NB4 (cell line): Measurements from ENCODE around the gene RCAN2.

Experiments
- DNase-seq: peaks from one replicate; pipeline ENCODE4 v3.0.0; 2010; ENCODE audit warnings: low read depth
- H3K4me3 ChIP-seq: one replicate; pipeline ENCODE4 v1.5.1; 2011; ENCODE audit warnings: mild to moderate bottlenecking, low read depth, low read length, moderate library complexity
- CTCF ChIP-seq: IDR thresholded peaks from one replicate; pipeline ENCODE4 v1.5.1; 2012; ENCODE audit warnings: low read depth, low read length
- MAX ChIP-seq: IDR thresholded peaks from 2 replicates; pipeline ENCODE4 v1.6.1; 2011; ENCODE audit warnings: low read depth, low read length
- MYC ChIP-seq: IDR thresholded peaks from 2 replicates; pipeline ENCODE4 v1.6.1; 2011; ENCODE audit warnings: low read depth, low read length
- POLR2A ChIP-seq: IDR thresholded peaks from 2 replicates; pipeline ENCODE4 v1.6.1; 2011; ENCODE audit warnings: mild to moderate bottlenecking; ENCODE audit not compliant: insufficient read length; ENCODE audit errors: extremely low read depth

The RCAN2 gene

GRCh38 chr6:46262928-46263706 lies 228.1 kb downstream of the RCAN2 start:
- H3K4me3 ChIP-seq, result no peak overlapping the region
- DNase-seq, result no peak
- TF ChIP-seq CTCF, result no peak
- no peak for TF ChIP-seq POLR2A
- TF ChIP-seq MAX, result no peak
- no peak for TF ChIP-seq MYC

GRCh38 chr6:46258249-46258648 lies 233.0 kb downstream of the RCAN2 start:
- no peak for DNase-seq
- H3K4me3 ChIP-seq, result no peak overlapping the region
- no peak for TF ChIP-seq MAX
- TF ChIP-seq POLR2A, result no peak
- TF ChIP-seq CTCF, result no peak
- TF ChIP-seq MYC, result no peak

GRCh38 chr6:46255528-46255927 lies 235.7 kb downstream of the RCAN2 start:
- TF ChIP-seq CTCF (no peak), POLR2A (no peak), MAX (no peak), MYC (no peak)
- no peak for DNase-seq
- no peak overlapping the region for H3K4me3 ChIP-seq

GRCh38 chr6:46254946-46255345 lies 236.3 kb downstream of the RCAN2 start:
- H3K4me3 ChIP-seq, result no peak overlapping the region
- DNase-seq, result no peak
- TF ChIP-seq MYC (no peak), POLR2A (no peak), CTCF (no peak), MAX (no peak)

GRCh38 chr6:46254331-46254730 lies 236.9 kb downstream of the RCAN2 start:
- H3K4me3 ChIP-seq, result no peak overlapping the region
- DNase-seq, result no peak
- TF ChIP-seq MAX, result no peak
- no peak for TF ChIP-seq POLR2A
- no peak for TF ChIP-seq CTCF
- no peak for TF ChIP-seq MYC
